ENCODE results near the gene ABHD12.
"Not testable (repeated sequence)": the region's sequence is repeated elsewhere in the genome, so short reads cannot be mapped to it uniquely, and the experiment has no call there.

The ABHD12 gene

DNA sequence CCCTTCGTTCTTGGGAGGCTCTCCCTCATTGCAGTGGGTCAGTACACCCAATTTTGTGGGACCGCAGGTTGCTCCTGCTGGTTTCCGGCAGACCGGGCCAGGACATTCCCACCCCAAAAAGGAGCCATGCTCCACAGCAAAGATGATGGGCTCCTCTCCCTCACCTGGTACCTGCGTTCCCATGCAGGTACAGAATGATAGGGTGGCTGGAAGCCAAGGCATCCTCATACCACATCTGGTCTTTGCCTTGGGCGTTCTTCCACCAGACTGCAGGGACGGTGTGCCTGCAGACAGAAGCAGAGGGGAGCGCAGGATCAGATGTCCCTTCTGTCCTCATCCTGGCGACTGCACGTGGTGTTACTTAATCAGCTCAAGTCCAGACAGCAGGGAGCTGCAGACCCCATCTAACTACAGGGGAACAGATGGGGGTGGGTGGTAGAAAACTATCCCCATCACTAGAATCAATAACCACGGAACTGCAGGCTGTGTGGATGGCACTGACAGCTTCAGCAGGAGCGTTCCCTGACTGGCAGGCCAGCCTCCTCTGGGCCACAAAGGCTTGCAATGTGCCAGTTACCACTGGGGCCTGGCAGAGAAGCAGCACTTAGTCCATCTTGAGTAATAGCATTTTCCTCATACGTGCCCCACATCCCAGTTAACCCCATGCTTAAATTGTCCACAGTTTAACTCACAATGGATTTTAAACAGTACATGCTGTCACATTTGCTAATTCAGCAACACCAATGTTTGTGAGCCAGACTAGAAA is 70.4 kb downstream of the ABHD12 start:
- no peak for DNase-seq

DNA sequence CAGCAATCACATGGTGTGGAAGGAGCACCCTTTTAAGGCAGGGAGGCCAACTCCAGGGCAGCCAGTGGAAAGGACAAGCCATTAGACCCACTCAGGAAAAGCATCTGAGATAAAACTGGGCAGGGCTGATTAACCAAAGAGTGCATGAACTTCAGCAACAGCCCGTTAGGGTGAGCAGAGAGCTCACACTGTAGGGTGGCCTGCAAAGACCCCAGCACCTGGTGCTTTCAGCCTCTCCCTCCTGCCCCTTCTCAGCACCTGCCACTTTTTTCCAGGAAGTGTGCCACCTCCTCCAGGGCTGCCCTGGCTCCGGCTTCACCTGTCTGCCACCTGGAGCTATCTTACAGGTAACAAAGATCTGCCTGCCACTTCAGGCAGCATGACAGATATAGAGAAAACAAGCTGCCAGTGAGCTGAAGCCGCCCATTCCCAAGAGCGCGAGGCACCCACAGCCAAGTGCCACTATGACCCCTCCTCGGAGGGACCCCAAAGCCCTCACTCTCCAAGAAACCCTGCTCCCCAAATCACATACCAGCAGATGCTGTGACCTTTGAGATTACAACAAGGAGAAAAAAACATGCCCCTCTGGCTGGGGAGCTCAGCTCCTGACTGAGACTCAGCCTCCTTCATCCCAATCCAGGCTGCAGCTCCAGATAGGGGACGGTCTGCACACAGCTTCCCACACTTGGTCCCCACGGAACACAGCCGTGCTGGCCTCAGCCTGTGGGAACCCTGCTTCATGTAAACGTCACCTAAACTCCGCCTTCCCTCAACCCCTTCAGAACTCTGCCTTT is 71.2 kb downstream of the ABHD12 start:
- DNase-seq = no peak

DNA sequence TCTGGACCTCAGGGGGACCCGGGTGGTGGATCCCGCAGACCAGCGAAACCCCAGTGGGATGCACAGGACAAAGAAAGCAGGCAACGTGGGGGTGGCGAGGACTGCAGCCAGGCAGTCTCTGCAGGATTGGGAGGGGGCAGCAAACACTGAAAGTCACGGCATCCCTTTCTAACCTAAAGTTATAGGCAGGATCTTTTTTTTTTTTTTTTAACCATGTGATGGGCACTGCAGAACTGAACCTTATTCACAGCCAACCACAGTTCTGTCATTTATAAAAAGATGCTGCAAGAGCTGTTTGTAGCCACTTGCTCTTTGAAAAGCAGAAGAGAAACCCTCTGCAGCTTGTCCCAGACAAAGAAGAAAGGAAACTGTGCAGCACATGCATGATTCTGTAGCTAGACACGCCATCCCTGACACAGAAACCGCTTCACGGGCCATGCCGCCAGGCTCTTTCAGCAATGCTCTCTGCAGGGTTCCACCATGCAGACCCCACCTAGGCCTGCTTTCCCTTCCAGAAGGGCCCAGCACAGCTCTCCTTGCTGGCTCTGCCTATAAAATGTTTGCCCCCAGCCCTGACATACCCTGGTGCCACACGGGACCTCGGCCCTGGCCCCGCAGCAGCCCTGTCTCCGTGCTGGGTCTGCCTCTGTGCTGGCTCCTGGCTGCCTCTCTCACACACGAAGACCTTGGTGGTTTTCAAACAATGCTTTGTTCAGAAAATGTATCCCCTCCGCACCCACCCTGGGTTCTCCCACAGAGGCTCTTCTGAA is 72.0 kb downstream of the ABHD12 start:
- peak in 1 of 5 experiments; percentile 17 for DNase-seq

DNA sequence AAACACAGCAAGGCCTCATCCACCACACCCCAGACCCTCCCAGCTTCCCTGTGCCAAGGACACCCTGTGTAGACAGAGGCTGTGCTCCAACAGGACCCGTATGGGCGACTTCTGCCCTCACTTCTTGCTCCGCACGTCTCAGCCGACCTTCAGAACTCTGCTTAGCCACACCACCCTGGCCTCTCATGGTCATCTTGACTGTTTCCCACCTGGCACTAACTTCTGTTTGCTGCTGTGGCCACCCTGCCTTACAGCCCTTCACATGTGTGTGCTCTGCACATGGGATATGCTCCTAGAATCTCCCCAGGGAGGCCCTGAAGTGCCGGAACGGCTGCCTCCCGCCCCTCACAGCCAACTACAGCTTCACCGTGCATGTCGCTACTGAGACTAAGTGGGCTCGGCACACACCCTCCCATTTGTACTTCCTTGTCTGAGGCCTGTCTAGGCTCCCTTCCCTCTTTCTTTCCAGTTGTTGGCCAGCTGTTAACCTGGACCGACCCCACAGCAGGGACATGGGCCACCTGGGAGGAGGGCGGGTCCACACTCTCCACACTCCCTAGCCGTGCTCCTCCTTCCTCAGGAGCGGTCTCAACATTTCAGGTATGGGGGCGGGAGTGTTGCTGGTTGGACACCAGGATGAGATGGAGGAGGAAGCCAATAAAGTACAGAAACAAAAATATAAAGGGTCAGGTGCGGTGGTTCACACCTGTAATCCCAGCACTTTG is 73.1 kb downstream of the ABHD12 start:
- DNase-seq = no peak

DNA sequence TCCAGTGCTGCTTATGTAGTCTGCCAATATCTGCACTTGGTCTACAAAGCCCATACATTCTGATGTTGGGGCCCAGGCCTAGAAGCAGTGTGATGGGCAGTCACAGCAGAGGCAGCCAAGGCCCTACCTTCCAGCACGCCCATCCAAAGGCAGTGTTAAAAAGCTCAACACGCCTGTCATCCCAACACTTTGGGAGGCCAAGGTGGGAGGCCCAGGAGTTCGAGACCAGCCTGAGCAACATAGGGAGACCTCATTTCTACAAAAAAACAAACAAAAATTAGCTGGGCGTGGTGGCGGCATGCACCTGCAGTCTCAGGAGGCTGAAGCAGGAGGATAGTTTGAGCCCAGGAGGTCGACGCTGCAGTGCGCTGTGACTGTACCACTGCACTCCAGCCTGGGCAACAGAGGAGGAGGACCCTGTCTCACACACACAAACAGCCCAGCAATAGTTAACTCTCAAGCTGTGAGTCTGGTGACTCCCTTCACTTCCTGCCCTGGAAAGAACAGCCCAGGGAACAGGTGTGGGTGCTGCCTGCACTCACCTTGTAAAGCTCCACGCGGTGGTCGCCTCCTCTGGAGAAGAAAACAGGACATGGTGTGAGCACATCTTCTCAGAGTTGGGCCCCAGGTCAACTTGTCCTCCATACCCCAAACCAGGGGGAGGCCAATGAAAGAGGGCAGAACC is 74.0 kb downstream of the ABHD12 start:
- DNase-seq = no peak

DNA sequence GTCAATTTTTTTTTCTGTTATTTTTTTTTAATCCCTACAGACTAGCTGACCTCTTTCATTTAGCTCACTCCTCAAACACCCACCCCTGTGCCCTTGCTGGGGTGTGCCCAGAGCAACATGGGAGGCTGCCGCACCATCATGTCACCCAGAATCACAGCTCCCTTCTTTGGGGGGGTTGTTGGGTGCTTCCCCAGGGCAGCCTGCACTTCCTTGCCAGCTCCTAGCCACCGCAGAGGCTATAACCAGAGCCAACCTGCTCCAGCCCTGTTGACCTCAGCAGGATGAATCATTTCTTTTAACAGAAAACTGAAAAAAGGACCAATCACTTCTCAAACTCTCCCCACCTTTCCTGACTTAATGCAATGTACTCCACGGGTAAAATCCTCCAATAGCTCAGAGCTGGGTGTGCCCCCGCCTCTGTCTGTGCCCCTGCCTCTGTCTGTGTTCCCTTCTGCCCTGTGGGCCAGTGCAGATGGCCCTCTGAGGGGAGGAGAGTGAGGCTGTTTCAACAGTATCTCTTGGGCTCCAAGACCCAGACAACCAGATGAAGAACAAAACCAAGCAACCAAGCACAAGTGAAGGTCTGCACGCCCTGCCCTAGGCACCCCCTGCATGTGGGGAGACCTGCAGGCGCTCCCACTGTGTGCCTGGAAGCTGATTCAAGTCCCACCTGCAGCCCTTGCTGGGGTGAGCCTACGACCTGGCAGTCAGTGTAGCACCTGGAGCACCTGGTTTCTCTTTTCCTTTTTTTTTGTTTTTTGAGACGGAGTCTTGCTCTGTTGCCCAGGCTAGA is 75.0 kb downstream of the ABHD12 start:
- DNase-seq = no peak

DNA sequence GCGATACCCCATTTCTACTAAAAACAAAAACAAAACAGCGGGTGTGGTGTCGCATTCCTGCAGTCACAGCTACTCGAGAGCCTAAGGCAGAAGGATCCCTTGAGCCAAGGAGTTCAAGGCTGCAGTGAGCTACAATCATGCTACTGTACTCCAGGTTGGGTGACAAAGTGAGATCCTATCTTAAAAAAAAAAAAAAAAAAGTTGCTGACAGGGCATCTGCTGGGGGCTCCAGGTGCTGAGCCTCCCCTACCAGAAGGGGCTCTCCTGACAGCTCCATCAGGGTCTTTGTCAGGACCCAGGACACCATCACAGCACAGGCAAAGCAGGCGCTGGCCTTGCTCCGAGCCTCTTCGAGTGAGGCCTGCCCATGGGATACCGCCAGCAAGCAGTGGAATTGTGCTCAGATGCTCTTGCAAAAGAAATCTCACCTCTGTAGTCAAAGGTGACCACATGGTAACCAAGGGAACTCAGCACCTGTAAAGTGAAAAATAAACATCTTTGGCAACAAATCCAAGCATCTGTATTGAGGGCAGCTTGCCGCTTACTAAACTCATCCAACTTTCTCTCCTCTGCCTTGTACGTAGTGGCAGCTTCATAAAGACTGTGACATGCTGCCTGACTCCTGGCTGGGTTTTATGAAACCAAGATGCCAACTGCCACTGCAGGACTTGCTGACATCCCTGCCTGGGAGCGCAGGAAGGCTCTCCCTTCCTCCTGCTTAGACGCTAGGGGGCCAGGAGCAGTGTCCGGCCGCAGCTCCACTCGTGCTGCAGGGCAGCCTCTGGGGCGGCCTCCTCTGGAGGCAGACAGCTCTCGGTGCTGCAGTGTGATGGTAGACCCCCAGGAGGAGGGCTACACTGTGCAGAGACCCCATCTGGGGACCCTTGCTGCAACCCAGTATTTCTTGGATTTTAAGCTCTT is 75.9 kb downstream of the ABHD12 start:
- no peak for DNase-seq

DNA sequence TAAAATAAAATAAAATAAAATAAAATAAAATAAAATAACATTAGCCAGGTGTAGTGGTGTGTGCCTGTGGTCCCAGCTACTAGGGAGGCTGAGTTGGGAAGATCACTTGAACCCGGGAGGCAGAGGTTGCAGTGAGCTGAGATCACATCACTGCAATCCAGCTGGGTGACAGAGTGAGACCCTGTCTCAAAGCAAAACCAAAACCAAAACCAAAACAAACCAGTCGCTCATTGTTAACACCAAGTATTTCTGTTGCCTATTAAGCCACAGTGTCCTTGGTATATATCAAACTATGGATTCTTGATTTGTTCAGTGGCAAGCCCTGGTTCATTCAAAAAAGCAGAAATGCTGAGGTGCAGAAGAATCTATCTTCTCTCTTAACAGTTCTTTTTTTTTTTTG is 77.0 kb downstream of the ABHD12 start:
- DNase-seq = peak in 1 of 5 experiments; percentile 44

DNA sequence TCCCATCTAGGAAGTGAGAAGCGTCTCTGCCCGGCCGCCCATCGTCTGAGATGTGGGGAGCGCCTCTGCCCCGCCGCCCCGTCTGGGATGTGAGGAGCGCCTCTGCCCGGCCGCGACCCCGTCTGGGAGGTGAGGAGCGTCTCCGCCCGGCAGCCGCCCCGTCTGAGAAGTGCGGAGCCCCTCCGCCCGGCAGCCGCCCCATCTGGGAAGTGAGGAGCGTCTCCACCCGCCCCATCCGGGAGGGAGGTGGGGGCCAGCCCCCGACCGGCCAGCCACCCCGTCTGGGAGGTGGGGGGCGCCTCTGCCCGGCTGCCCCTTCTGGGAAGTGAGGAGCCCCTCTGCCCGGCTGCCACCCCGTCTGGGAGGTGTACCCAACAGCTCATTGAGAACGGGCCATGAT is 77.9 kb downstream of the ABHD12 start:
- DNase-seq = not testable (repeated sequence)

DNA sequence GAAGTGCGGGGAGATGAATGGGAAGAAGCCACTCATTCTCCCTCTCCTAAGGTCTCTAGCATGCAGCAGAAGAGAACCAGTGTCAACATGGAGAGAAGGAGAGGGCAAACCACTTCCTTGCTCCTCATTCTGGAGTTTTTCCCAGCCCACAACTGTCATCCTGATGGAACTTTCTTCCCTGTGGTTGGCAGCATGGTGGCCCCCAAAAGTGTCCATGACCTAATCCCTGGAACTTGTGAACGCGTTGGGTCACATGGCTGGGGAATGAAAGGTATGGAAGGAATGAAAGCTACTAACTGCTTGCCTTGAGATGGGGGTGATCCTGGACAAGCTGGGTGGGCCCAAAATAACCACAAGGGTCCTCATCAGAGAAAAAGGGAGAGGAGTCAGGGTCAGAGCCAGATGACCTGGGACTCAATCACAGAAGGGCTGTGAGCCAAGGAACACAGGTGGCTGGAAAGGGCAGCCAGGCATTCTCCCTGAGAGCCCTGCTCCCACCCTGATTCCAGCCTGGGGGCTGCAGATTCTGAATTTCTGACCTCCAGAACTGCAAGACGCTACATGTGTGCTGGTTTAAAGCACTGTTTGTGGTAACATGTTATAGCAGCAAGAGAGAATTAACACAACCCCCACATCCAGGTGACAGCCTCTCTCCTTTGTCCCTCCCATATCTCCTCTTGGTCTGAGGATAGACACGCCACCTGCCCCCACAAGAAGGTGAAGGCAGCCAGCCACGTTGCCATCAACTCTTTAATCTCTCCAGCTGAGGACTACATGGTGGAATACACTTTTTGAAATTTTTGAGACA is 79.5 kb downstream of the ABHD12 start:
- no peak for DNase-seq

DNA sequence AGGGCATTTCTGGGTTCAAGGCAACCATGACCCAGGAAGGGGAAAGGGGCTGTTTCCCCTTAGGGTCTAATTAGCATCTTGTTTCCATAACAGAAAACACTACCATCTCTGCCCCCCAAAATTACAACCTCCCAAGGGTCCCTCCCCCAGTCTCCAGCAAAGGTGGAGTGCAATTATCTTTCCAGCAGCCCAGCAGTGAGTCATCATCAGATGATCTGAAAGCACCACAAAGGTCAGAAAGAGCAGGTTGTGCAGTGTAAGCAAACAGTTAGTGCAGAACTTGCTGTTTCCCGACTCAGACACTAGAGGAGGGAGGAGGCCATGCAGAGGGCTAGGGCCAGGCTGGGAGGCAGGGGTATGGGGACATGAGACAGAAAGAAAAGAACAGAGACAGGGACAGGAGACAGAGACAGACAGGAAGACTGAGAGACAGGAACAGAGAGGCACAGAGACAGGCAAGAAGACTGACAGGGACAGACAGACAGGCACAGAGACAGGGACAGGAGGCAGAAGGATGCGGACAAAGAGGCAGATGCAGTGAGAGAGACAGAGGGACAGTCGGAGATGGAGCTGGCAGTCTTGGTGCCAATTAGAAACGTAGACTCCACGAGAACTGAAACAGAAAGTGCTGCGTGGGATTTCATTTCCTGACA is 80.2 kb downstream of the ABHD12 start:
- peak in 2 of 5 experiments; percentile 17 to 85 for DNase-seq

DNA sequence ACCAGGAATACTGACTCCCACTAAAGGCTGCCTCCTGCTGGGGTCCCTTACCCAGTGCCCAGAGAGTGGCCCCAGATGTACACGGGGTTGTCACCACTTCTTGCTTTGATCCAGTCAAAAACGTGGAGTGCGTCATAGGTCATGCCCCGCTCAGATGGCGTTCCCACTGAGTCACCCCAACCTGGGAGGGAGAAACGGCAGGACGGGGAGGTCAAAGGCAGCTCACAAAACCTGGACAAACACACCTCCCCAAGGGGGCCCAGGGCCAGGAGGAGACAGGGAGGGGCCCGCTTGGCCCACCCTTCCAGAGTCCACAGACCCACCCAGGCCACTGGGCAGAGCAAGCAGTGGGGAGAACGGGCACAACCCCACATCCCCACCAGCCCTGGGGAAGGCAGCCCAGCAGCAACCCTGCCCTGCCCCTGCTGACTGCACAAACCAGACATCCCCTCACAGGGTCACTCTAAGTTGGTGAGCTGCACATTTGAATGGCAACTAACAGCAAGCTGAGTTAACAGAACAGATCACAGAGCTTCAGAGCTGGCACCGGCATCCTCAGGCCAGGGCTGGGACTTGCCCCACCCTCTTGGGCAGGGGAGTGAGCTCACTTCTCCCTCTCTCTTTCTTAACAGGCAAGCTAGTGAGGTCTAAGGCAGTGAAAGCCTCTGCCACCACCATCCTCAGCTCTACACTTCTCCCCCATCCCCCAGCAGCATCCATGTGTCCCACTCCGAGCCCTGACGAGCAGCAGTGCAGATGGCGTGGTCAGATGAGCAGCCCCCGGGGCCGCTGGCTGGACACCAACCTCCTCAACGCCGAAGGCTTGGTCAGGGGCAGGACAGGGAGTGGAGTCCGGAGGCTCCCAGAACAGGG is 81.0 kb downstream of the ABHD12 start:
- DNase-seq = no peak

DNA sequence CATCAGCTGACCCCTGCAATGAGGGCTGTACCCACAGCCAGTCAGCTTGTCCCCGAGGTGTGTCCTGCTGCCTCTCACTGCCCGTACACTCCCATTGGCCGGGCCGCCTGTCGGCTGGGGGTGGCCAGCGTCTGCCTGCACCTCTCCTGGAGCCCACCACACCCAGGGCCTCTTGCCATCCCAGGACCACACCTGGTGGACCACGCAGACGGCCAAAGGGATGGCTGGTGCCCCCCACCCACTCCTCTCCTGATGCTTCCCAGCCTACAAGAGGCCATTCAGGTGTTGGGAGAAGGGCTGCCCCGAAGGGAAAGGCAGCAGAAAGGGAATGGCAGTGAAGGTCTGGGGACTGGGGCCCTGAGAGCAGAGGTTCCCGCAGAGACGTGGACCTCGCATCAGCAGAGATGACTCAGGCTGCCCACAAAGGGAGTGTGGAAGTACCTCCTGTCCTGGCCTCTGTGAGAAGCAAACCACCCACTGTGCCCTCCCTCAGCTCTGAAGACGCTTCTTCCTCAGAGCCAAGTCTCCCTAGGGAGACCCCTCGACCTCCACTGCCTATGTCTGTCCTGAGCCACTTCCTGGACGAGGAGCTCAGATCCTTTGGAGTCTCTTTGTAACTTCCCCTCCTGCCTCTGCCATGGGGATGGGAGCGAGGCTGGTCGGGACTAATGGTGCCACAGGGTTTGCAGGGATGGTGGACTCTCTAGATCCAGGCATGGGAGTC is 81.8 kb downstream of the ABHD12 start:
- peak in 1 of 5 experiments; percentile 13 for DNase-seq

DNA sequence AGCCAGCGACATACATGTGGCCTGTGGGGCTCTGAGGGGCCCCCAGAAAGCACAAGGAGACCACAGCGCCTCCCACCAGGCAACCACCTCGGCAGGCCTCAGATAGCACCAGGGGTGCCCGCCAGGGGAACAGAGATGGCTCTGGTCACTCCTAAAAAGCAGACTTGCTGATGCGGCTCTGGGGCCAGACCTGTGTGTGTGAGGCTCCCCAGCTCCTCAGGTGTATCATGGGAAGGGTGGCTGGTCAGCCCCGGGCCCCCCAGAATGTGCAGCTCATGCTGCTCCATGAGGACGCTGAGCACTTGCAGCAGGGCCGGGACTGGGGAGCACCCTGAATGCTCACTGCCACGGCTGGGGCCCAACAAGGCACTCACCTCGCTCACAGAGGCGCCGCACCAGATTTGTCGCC is 82.5 kb downstream of the ABHD12 start:
- DNase-seq = no peak

DNA sequence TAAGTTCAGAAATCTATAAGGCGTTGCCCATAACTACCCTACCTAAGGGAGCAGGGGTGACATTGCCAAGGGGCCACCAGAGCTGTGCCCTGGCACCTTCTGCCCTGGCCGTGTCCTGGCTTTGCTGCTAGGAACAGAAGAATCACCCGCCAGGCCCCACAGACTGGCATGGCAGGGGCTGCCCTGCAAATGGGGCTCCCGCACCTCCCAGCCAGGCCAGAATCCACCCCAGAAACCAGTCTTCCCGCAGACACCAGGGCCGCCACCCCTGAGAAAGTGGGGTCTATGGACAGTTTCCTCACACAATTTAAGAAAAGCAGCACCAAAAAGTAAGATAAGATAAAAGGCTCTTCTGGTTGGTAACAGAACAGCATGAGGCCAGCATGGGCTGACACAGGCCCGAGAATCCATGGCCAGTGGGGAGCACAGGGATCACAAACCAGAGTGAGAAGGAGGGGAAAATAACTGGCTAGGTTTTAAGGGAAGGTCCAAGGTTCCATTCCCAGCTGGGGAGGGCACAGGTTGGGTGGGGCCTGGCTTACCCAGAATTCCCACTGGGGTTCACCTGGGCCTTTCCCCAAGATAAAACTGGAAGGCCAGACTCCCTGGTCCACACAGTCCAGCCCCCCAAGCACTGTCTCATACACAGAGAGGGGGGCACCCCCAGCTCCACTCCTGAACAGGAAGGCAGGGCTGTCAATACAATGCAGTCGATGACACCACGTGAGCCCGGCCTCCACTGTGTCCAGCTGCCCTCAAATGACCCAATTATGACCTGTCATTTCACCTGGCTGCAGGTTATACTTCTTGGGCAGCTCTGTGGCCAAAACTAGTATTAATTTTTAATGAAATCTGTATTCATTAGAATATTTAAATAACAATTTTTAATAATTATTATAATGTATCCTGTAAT is 83.4 kb downstream of the ABHD12 start:
- no peak for DNase-seq

All from T-helper 2 cell (primary cell).